NCI-H1092 treated with DMSO at 0.1 percent for 48 hours (cell line): Measurements from ENCODE around the gene PDE1A.

Experiments used
- DNase-seq: peaks from one replicate; lab custom pipeline; 2025; lab: John Stamatoyannopoulos, UW

PDE1A gene

GRCh38 chr2:182267971-182268370, 158.9 kb downstream of the PDE1A start:
- no peak for DNase-seq

DNA sequence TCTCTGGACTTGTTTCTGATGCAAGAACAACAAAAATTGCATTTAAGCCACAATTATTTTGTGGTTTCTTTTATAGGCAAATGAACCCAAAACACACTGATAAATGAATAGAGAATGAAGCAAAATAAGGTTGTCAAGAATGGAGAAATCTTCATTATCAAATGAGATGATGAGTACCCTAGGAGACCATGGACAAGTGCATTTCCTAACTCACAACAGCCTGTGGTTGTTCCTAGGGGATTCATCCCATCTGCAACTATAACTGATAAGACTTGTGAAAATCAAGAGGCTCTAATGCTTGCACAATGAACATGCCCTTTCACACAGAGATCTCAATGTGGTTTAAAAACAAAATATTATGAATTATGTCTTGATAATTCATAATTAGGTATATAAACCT, 159.9 kb downstream of the PDE1A start:
- DNase-seq: no peak

- DNase-seq: no peak
Observed at GRCh38 chr2:182265718-182266117, 161.1 kb downstream of the PDE1A start.

GRCh38 chr2:182261860-182262387, 164.9 kb downstream of the PDE1A start:
- no peak for DNase-seq

- DNase-seq: no peak
Observed at GRCh38 chr2:182259629-182260150, 167.1 kb downstream of the PDE1A start.

DNA sequence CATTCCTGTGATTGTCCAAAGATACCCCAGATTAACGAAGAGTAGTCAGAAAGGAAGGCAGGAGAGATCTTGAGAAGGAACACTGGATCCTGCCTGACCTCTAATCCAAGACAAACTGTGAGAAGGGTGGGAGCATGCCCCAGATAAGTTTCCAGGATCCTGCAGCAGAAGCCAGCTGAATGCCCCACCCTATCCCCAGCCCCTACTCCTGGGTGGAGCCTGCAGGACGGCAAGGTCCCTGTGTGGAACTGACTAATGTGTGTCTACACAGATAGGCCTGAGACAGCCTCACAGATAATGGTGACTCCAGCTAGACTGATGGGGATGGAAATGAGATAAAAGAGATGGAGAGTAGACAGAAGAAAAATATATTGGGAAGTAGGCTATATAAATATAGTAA, 174.3 kb downstream of the PDE1A start:
- DNase-seq: no peak

GRCh38 chr2:182248898-182249297, 177.9 kb downstream of the PDE1A start:
- no peak for DNase-seq

DNA sequence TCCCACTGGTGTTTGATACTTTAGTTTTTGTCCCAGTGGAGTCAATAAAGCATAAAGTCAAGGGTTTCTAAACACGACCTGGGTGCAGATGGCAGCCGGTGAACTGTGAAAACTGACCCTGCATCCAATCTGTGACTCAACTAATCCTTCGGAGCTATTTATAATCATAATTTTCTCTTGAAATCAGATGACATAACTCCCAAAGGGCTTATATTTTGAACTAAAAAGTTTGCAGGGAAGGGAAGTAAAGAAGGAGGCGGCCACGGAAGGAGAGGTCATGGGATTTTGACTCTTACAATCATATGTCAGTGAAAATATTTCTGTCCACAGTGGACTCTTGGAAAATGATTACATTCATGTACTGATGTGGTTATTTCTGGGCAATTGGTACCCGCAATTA, 178.5 kb downstream of the PDE1A start:
- no peak for DNase-seq

GRCh38 chr2:182247831-182248230, 179.0 kb downstream of the PDE1A start:
- DNase-seq: no peak

- DNase-seq: no peak
Observed at GRCh38 chr2:182245963-182246362, 180.9 kb downstream of the PDE1A start.

GRCh38 chr2:182242609-182243008, 184.2 kb downstream of the PDE1A start:
- DNase-seq: no peak

DNA sequence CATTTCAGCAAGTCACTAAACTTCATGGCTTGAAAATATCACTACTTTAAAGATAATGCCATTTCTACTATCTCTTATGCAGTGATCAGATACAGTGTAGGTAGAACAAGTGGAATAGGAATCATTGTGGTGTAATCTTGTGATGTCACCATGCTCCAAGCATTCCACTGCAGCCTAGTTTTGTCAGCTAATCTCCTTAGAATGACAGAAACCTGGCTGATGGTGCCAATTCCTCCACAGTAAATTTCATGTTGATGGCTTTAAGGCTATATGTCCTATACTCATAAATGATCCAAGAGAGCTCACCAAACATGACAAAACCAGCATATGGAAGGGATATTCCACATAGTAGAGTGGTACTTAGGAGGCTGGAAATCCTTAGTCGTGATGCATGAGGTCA, 184.9 kb downstream of the PDE1A start:
- no peak for DNase-seq

DNA sequence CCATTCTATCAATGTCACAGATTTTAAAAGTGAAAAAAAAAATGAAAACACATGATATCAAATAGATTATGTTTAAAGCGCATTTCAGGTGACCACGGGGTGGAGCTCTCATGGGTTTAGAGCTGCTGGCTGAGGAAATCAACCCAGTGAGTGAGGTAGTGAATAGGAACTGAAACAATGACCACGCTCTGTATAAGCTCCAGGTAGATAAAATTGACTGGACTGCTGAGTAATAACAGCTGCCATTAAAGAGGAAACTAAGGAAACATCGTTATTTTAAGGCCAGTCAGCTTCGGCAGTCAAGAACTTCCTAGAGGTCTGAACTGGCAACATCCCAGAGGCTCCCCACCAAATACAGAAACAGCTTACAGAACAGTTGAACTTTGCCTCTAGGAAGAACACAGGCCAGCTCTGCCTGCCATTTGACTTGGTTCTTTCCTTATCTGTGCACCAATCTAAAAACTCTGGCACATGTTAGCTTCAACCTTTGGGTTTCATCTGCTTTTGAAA, 185.9 kb downstream of the PDE1A start:
- DNase-seq: peak; percentile 49

DNA sequence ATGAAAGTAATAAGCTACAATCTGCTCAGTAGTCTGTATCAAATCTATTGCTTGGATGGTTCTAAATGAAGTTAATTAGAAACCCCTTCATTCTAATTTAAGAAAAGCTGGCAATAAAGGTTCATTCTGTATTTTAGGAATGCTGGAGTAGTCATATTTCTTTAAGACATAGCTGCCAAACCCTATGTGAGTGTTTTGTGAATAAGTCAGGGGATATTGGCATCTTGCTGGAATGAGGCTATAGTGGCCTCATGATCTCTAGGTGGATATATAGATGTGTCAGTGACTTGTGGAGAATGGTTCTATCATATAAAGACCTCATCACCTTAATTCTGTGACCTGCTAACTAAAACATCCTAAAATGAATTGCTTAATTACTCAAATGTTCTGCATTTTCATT, 196.3 kb downstream of the PDE1A start:
- DNase-seq: no peak

- no peak for DNase-seq
Observed at GRCh38 chr2:182229297-182229696, 197.5 kb downstream of the PDE1A start.

GRCh38 chr2:182228741-182229140, 198.1 kb downstream of the PDE1A start:
- DNase-seq: no peak

DNA sequence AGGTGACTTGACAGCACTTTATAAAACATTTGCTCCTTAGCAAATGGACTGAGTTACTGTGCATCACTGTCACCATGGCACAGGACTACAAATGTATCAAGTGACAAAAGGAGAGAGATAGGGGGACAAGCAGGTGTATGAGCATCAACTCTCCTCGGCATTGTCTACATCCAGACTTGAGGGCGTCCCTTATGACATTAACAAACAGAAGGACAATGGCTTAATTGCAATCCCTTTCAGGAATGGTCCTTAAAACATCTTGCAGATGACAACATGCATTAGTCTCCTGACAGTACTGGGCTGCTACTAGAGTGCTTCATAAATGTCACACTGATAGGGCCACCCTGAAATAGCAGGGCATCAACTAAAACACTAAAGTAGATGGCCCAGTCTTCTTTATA, 198.8 kb downstream of the PDE1A start:
- peak; percentile 18 for DNase-seq

GRCh38 chr2:182226807-182227206, 200.0 kb downstream of the PDE1A start:
- no peak for DNase-seq

DNA sequence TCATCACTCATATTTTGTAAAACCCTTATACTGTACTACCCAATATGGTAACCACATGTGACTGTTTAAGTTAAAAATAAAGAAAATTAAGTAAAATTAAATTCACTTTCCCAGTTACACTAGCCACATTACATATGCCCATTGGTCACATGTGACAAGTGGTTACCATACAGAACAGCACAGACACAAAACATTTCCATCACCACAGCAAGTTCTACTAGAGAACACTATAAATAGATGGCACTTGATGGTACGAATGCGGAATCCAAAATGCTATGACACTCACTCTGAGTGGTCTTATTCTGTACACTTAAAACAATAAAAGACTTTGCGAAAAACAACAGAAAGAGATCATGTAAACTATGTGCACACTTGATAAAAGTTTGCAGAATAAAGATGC, 202.2 kb downstream of the PDE1A start:
- DNase-seq: no peak

- DNase-seq: no peak
Observed at GRCh38 chr2:182220998-182221397, 205.8 kb downstream of the PDE1A start.

DNA sequence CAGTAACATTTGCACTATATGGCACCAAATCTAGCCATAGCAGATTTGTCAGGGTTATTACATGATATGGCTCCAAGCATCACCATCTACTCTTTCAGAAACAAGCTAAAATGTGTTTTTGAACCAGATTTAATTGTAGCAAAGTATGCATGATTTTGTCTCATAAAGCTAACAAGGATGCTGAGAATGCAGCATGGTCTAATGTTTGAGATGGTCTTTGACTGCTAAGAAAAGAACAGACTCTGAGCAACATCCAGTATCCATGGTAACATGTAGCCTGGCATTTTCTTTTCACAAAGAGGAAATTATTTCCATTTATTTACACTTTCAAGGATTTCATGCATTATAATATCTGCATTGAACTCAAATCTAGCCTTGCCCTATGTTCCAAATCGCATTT, 206.5 kb downstream of the PDE1A start:
- no peak for DNase-seq

GRCh38 chr2:182210669-182211068, 216.2 kb downstream of the PDE1A start:
- no peak for DNase-seq

DNA sequence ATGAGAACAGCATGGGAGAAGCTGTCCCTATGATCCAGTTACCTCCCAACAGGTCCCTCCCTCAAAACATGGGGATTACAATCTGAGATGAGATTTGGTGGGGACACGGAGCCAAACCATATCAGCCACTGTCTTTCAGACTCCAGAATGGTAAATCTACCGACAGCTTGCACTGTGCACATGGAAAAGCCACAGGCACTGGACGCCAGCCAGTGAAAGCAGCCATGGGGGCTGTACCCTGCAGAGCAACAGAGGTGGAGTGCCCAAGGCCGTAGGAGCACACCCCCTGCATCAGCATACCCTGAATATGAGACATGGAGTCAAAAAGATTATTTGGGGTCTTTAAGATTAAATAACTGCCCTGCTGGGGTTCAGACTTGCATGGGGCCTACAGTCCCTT, 218.4 kb downstream of the PDE1A start:
- no peak for DNase-seq

DNA sequence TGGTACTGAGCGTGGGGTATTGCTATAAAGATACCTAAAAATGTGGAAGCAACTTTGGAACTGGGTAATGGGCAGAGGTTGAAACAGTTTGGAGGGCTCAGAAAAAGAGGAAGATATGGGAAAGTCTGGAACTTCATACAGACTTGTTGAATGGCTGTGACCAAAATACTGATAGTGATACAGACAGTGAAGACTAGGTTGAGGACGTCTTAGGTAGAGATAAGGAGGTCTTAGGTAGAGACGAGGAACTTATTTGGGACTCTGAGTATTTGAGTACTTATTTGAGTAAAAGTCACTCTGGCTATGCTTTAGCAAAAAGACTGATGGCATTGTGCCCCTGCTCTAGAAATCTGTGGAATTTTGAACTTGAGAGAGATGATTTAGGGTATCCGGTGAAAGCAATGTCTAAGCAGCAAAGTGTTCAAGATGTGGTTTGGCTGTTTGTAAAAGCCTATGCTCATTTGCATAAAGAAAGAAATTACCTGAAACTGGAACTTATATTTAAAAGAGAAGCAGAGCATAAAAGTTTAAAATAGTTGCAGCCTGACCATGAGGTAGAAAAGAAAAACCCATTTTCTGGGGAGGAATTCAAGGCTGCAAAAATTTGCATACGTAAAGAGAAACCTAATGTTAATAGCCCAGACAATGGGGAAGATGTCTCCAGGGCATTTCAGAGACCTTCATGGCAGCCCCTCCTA, 219.6 kb downstream of the PDE1A start:
- DNase-seq: no peak
